Epidermal melanocyte (primary cell): ENCODE measurements around the gene MTFP1.
"Not testable (repeated sequence)": the region's sequence is repeated elsewhere in the genome, so short reads cannot be mapped to it uniquely, and the experiment has no call there.

Source experiments
- DNase-seq: peaks from one replicate; pipeline ENCODE4 v3.0.0; 2011; ENCODE audit warnings: low spot score; ENCODE audit not compliant: insufficient read length

The MTFP1 gene, protein sequence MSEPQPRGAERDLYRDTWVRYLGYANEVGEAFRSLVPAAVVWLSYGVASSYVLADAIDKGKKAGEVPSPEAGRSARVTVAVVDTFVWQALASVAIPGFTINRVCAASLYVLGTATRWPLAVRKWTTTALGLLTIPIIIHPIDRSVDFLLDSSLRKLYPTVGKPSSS

DNA sequence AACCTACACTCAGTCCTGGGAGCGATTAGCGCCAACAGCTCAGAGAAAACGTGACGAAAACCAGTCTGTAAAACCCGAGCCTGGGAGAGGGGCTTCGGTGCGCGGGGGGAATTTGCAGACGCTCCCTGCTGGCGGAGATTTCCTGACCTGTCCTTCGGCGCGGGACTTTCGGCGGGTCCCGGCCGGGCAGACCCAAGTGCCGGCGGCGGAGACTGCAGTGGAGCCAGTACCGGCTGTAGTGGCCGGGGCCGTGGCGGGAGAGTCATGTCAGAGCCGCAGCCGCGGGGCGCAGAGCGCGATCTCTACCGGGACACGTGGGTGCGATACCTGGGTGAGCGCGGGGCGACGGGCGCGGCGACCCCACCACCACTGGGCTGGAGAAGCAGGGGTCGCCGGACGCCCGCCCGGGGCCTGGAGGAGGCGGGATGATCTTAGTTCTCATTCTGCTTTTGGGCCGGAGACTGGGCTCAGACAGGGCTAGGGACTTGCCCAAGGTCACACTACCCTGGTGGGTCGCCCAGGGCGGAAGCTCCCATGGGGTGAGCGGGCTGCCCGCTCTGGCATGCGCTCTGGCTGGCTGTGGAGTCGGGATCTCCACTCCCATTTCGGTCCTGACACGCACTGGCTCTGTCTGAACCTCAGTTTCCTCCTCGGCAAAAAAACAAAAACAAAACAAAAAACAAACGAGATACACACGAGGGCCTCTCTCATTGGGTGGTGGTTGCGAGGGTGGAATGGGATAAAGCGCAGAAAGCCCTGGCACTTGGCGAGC is at the start of gene MTFP1:
Gene MTFP1 (plus strand): TSS at position 153 of the 772 bp plus-strand sequence. CDS start 112 bp downstream, at position 265.
- DNase-seq: no peak

DNA sequence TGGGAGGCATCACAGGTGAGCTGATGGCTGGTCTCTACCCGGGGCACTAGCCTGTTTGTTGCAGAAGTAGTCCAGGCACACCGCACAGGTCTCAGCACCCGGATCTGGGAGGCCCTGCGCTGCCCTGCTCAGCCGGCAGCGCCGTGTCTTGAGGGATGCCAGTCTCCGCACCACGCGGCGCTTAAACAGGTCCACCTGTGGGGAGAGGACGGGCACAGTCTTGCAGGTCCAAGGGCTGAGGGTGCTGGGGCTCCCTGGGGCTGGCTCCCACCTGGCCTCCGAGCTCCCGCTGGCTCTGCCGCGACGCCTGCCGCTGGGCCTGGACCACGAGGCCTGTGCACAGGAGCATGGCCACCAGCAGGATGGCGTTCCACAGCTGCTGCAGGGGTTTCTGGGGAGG is 45.6 kb upstream of the MTFP1 start:
- no peak for DNase-seq

DNA sequence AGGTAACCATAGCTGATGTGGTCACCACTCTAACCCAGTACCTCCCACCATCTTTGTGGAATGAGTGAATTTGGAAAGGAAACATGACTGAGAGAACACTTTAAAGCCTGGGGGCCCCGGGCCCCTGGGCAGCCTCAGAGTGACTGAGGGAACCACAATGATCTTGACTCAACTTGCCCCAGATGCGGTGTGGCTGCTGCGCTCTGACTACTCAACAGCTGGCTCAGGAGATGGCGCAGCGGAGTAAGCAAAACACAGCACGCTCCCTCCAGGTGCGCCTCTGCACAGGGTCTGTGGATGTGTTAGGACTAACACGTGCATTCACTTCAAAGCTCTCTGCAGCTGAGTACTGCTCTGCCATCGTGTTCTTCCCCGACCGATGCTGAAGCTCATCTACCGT is 44.3 kb upstream of the MTFP1 start:
- no peak for DNase-seq

DNA sequence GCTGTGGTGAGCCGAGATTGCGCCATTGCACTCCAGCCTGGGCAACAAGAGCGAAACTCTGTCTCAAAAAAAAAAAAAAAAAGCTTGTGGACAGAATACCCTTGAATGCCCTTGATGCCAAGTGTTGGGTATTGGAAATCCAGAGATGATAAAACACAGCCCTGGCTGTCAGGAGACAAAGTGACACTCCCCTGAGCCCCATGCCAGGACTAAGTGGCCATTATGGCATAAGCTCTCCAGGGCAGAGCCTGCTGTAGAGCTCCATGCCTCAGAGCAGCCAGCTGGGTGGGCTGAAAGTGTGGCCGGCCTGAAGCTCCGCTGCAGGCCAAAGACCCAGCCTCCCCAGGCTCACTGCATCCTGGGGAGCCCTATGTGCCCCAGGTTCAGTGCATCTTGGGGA is 43.2 kb upstream of the MTFP1 start:
- DNase-seq: no peak

DNA sequence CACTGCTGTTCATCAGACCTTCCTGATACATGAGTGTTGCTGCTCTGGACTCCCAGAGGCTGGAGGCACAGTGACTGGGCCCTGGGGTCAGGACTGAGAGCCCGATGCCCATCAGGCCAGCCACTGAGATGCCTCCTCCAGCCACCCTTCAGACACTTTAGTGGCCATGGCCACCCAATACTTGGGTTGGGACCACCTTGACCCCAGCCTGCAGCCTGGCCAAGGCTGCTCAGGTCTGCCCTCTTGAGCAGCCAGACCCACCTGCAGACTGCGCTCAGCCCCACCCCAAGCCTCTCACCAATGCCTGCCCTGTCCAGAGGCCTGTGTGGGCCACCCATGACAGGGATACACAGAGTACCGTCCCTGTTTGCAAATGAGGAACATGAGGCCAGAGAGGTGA is 42.5 kb upstream of the MTFP1 start:
- DNase-seq: no peak

DNA sequence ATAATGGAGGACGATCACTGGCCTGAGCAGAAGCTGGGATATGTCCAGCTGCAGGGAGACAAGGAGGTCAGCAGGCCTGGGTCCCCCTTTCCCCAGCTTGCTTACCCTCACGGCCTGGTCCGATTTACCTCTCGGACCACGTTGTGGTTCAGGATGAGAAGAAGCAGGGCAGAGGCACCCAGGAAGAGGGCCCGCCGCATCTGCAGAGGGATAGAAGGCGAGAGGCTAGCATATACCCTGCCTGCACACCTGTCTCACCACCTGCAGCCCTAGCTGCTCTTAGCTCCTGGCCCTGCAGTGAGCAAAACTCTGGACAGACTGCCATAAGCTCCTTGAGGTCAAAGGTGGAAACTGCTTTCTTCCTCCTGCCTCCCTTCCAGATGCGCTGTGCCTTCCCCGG is 39.6 kb upstream of the MTFP1 start:
- DNase-seq: no peak

DNA sequence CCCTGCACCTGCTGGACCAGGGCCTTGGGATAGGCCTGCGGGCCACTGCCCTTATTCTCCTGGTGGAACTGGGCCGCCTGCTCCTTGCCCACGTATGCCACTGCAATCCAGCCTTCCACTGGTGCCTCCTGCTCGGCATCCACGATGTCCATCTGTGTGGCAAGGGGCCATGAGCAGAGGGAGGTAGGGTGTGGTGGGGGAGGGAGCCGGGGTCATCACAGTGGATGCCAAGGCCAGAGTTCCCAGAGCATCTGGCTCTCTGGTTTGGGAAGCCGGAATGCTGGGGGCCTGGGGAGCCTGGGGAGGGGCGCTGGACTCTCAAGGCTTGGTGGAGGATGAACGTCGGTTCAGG is 39.0 kb upstream of the MTFP1 start:
- DNase-seq: no peak

DNA sequence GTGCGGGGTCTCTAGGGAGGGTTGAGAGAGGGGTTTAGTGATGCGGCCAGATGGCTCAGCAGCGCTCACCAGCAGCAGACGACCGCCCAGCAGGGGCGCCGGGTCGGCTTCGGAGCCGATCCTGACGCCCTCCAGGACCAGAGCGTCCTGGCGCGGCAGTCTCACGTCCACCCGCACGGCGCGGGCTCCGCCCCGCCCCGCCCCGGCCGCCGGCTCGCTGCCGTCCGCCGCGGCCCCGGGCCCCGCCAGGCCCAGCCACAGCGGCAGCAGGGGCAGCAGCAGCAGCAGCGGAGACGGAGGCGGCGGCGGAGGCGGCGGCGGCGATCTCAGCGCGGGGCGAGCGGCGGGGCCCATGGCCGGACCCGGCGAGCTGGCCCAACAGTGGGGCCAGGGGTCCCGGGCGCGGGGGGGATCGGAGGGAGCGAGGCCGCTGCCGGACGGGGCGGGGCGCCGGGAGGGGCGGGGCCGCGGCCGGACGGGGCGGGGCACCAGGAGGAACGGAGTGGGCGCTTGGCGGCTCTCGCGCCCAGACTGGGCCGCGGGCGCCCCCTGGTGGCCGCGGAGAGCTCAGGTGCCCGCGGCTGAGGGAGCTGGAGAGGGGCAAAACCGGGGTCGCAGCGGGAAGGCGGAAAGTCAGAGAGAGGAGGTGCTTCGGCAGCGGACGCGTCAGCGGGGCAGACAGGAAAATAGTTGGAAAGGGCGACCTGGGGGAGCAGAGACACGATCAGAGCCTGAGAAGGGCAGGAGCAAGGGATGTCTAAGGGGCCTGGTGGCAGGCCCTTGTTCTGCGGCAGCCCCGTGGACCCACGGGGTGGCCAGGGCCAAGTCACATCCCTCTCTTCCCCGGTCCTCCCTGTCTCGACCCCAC is 38.4 kb upstream of the MTFP1 start, which contains the start of gene RNF215:
Gene RNF215 (minus strand): TSS at position 452 of the 868 bp plus-strand sequence. CDS start 98 bp downstream, at position 354.
- DNase-seq: peak; percentile 89

DNA sequence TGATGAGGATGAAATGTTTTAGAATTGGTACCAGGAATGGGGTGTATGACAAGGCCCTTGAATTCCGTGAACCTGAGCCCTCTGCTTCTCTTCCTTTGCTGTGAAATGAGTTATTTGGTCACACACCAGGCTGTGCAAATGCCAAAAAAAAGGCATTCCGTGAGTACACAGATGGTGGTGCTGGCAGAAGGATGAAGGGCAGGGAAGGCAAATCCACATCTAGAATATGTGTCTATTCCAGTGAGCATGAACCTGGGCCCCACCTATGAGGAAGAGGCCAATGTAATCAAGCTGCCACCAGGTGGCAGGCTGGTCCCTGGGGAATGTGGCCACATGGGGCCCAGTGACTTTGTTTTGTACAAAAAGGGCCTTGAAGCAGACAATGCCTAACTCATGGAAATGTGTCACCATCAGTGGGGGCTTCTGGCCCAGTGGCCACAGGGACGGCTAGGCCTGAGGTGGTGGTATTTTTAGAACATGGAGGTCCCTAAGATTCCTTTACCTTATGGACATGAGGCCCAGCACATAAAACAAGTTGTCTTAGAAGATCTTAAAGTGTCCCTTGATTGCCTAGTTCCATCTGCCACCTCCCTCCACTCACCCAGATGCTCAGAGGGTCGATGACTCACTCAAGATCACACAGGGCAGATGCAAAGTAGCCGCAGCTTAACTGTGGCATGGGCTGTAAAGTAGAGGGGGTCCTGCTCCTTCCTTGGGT is 34.4 kb upstream of the MTFP1 start:
- DNase-seq: no peak

DNA sequence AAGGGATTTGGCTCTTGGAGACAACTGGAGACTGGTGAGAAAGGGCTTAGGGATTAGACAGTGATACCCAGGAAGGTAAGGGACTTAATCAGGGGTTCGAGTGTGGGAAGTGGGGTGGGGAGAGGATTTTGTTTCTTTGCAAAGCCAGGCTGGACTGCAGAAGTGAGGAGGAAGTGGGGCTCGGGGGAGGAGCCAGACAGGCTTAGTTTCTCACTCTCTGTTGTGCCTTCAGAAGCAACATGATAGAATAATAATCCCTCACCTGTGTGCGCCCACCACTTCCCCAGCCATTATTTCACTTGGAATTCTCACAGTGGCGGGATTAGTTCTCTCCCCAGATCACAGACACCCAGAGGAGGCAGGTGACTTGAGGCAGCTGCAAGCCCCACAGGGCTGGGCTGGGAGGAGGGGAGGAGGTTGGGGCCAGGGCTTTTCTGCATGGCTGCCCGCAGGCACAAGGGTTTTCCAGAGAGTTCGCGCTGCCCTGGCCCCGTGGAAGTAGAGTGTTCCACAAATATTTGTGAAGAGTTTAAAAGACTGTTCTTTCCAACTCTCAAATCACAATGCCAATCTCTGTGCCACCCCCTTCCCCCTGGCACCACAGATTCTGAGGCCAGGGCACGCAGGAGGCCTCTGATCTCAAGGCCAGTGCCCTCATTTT is 32.8 kb upstream of the MTFP1 start:
- DNase-seq: no peak

DNA sequence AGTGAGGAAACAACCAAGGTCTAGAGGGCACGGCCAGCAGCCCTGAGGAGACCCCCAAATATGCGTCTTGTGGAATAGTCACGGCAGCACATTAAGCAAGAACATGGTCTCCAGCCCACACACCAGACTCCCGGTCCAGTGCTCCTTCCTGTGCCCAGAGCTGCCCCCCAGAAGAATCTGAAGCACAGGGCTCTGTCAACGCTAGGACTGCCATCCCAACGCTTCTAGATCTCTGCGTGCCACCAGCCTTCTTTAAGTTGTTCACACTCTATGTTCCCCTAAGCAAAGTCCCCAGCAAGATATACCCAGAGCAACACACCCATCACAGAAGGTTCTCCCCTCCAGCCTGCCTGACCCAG is 32.3 kb upstream of the MTFP1 start:
- DNase-seq: no peak

DNA sequence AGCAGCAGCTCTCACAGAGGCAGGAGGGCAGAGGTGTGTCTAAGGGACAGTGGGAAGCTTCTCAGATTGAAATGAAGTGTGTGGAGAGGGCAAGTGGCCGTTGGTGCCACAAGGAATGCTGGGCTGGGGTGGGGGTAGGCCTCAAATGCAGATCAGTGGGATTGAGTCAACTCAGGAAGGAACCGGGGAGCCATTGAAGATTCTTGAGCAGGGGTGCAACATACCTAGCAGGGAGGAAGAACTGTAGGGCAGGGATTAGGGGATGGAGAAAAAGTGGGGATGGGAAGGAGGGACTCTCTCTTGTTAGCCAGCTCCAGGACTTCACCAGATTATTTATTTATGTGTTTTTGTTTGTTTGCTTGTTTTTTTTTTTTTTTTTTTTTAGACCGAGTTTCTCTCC is 31.7 kb upstream of the MTFP1 start:
- DNase-seq: no peak

DNA sequence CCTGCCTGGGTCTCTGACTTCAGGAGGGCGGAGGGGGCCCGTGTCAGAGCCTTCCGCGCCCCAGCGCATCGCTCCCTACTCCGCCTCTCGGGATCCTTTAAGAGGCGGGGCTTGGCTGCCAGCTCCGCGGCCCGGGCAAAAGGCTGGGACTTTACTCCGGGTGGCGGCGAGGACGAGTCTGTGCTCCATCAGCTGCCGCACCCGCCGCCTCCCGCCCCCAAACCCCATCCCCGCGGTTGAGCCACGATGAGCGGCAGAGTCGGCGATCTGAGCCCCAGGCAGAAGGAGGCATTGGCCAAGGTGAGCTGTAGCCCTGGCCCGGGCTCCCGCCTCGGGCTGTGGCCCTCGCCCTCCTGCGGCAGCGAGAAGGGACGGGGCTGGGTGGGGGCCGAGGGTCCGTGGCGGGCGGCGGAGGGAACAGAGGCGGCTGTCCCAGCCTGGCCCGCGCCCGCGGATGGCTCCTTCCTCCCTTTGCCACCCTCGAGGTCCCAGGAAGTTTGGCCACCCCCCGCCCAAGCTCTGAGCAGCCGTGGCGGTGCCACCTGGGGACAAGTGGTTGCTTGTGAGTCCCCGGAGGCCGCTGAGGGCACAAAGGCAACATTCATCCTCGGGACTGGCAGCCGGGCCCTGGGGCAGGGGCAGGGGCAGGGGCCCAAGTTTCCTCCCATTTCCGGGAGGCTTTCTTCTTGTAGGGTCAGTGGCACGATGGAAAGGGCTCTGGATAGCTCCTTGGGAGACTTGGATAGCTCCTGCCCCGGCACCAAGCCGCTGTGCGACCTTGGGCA is 28.5 kb upstream of the MTFP1 start, which contains the start of gene SEC14L2:
Gene SEC14L2 (plus strand): TSS at position 148 of the 785 bp plus-strand sequence. CDS start 99 bp downstream, at position 247.
- DNase-seq: peak; percentile 82

DNA sequence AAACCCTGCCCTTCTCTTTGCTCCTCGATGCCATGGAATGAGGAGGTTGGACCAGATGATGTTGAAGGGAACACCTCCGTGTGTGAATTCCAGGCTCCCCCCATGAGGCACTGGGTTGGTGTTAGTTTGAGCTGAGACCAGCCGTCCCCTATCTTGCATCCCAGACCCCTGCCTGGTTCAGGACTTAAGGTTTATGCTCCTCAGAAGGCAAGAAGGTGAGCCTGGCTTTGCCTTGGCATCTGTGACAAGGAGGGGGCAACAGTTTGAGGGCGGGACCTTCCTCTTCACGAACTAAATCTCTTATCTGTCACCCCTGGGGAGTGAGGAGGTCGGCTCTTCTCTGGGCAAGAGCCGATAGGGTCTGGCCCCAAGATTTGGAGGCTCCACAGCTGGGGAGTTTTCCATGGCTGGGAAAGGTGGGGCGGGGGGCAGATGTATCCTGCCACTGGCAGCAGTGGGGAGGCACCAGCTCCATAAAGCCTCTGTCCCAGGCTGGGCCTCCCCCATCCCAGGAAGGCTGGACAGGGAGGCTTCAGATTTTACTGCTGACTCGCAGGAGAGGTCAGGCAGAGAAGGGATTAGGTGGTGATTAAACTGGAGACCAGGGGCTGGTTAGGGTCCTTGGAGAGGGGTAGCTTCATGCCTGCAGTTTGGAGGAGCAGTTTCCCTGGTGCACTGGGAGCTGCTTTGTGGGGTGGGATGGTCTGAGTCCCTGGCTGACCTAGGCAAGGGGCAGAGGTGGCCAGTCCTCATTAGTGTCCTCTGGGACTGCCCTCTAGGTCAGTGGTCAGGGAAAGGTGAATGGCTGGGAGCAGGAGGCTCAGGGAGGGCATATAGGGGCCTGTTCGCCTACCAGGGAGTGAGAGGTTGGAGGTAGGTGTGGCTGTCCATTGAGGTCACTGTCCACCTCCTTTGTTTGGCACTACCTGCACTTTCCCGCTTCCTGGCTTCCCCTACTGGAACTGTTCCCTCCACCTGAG is 27.6 kb upstream of the MTFP1 start:
- DNase-seq: no peak

DNA sequence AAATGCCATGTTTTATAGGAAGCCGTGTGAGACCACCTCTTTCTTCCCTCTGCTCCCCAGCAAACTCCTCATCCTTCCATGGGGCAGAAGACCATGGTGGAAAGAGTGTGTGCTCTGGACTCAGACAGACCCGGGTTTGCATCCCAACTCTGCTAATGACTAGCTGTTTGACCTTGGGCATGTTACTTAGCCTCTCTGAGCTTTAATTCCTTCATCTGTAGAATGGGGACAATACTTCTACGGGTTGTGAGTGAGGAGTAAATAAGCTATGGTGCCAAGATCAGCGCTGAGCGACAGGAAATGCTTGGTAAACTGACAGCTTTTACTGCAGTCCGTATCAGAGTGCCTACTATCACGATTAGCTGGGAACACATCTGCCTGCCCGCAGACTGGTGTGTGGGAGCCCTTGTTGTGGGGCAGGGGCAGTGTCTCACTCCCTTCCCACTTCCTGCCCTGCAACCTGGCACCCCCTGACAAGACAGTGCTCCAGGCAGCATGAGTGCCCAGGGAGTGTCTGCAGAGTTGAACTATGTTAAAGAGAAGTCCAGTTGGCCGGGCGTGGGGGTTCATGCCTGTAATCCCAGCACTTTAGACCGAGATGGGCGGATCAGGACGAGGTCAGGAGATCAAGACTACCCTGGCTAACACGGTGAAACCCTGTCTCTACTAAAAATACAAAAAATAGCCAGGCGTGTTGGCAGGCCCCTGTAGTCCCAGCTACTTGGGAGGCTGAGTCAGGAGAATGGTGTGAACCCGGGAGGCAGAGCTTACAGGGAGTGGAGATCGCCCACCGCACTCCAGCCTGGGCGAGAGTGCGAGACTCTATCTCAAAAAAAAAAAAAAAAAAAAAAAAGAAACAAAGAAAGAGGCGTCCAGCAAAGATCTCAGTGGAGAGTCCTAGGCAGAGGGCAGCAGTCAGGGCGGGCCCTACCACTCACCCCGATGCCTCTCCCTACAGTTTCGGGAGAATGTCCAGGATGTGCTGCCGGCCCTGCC is 26.6 kb upstream of the MTFP1 start:
- no peak for DNase-seq

DNA sequence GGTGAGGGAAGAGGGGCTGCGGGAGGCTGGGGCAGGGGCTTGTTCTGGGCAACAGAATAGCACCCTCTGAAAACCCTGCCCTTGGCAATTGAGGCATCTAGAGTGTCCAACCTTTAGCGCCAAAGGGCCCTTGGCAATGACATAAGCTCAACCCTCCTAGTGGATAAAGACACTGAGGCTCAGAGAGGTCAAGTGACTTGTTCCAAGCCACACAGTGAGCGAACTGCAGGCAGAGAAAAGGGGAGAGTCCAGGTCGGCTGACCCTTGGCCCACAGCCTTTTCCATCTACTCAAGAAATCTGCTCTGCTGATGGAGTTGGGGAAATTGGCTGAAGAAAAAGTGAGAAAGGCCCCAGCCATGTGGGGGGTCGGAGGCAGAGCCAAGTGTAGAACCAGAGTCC is 25.9 kb upstream of the MTFP1 start:
- no peak for DNase-seq

DNA sequence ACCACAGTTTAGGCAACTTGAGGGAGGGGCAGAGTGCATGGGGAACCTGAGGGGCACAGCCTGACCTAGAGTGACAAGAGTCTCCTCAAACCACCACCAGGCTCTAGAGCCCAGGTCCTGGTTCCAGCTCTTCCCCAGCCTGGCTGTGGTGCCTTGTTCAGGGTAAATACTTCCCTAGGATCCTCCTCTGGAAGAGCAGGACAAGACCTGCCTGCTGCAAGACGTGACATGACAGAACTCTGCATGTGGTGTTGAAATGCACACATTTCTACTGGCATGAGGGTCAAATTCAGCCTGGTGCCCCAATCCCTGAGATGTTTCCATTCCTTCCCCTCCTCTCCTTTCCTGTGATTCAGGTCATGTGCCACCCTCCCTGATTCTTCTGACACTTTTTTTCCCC is 25.4 kb upstream of the MTFP1 start:
- no peak for DNase-seq

DNA sequence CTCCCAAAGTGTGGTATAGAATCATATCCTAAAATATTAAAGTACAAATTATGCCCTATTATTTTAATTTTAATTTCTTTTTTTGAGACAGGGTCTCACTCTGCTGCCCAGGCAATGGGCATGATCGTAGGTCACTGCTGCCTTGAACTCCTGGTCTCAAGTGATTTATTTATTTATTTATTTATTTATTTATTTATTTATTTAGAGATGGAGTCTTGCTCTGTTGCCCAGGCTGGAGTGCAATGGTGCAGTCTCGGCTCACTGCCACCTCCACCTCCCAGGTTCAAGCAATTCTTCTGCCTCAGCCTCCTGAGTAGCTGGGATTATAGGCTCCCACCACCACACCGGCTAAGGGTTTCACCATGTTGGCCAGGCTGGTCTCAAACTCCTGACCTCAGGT is 24.5 kb upstream of the MTFP1 start:
- not testable (repeated sequence) for DNase-seq
